ENCODE measurements around the gene PEAK3. TPM values are rescaled to one million over a fixed set of nuclear protein-coding genes. Genes with fewer than 3 reads are reported as not detected.

Gene PEAK3
- total and polyA plus RNA-seq, 10 of the 15 experiments (the other 5 are each of a cell fraction or from before 2014, with no cell fraction given) = 0.03 to 0.10 (median 0.05) TPM; not detected in 7

DNA sequence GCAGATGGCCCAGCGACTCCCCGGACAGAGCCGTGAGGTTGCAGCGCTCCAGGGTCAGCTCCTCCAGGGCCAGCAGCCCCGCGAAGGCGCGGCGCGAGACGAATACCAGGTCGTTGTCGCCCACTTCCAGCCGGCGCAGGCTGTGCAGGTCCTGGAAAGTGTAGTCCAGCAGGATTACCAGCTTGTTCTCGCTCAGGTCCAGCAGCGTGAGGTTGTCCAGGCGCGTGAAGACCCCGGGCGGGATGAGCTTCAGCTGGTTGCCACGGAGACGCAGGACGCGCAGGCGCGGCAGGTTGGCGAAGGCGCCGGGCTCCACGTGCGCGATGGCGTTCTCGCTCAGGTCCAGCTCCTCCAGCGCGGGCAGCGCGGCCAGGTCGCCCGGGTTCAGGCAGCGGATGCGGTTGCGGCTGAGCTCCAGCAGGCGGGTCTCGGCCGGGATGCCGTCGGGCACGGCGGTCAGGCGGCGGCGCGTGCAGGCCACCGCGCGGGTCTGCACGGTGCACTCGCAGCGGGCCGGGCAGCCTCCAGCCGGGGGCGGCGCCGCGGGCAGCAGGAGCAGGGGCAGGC lies 9.3 kb upstream of the PEAK3 start:
- FAIRE-seq (no peak), DNase-seq (ENCODE audit: low read depth, low spot score) (no peak), ATAC-seq (no peak)
- H3K27ac ChIP-seq (ENCODE audit: control insufficient read depth, insufficient read depth) = no peak overlapping the region
- ChIA-PET RAD21 (ENCODE audit: unreplicated experiment) (no interaction called here), POLR2A (interaction anchor here (0.6 kb wide), 1 partner anchor 175 kb away, joined by 3 read pairs; no protein-coding TSS in a partner anchor), SMC1A (ENCODE audit: uncharacterized antibody, unreplicated experiment) (interaction anchor here (0.8 kb wide), 1 partner anchor 89 kb away, joined by 3 read pairs; no protein-coding TSS in a partner anchor), CTCF (no interaction called here)
- peak overlapping the region; percentile 98 for H3K4me2 ChIP-seq (ENCODE audit: control insufficient read depth, insufficient read depth)
- in situ Hi-C loops (cut with MboI) = no loop called here
- no peak overlapping the region for H2AFZ ChIP-seq (ENCODE audit: control insufficient read depth, low read depth, low read length)
- peaks cover 30% of the 10 kb centered on the region for H3K4me1 ChIP-seq (ENCODE audit: control insufficient read depth, insufficient read depth, low read length)
- intact Hi-C loops (cut with micrococcal nuclease; ENCODE audit: unreplicated experiment) = no loop called here
- 72% methylated on average over 59 of the region's 67 CpGs for WGBS (ENCODE audit: insufficient coverage, insufficient replicate concordance, low lambda C conversion rate, missing lambda C conversion rate)
- no peaks in the 10 kb centered on the region; the same call in 1 of the 2 replicates for H3K79me2 ChIP-seq (ENCODE audit: control insufficient read depth, insufficient read depth, low read length)
- H3K9ac ChIP-seq (ENCODE audit: control insufficient read depth, insufficient read depth, low read length) = no peak overlapping the region; the same call in 1 of the 2 replicates
- no peaks in the 10 kb centered on the region; the same call in 1 of the 2 replicates for H4K20me1 ChIP-seq (ENCODE audit: control insufficient read depth, insufficient read depth)
- H3K27me3 ChIP-seq (replicated peaks in 1 of 2; ENCODE audit: control insufficient read depth in 2 of 2, insufficient read depth in 2 of 2, low read length in 1 of 2) = no peaks in the 10 kb centered on the region
- H3K9me3 ChIP-seq (replicated peaks; ENCODE audit: control insufficient read depth, insufficient read depth, low read length) = no peaks in the 10 kb centered on the region
- BruUV-seq (replicated peaks) = no TSS peak
- no peaks in the 10 kb centered on the region for H3K36me3 ChIP-seq (ENCODE audit: control insufficient read depth in 2 of 2, insufficient read depth in 2 of 2, low read length in 1 of 2)
- peak overlapping the region; percentile 65; the same call in 1 of the 2 replicates for H3K4me3 ChIP-seq
- TF ChIP-seq MXI1 (IDR thresholded peaks at IDR 0.05; ENCODE audit: low read depth, low read length) (no peak), TCF12 (IDR thresholded peaks at IDR 0.05; ENCODE audit: low read depth, low read length) (0 out of 2 replicates have a peak, but pooled peaks have one; percentile 0)

DNA sequence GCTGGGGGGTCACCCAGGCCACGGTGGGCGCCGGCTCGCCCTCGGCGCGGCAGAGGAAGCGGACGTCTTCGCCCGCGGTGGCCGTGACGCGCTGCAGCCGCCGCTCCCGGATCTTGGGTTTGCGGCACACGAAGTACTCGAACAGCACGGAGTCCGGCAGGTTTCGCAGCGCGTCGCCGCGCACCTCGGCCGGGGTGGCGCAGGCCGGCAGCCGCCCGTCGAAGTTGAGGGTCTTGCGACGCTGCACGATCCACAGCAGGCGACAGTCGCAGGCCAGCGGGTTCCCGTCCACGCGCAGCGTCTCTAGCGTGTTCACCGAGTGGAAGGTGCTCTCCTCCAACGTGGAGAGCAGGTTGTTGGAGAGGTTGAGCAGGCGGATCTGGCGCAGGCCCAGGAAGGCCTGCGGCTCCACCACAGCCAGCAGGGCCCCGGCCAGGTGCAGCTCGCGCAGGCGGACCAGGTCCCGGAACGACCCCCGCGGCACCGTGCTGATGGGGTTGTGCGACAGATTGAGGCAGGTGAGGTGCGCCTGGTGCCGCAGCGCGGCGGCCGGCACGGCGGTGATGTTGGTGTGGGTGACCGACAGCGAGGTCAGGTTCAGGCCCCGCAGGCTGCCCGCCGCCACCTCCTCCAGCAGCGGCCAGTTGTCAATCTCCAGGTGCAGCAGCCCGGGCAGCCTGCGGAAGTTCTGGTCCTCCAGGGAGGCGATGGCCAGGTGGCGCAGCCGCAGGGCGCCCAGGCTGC lies 8.6 kb upstream of the PEAK3 start:
- H3K79me2 ChIP-seq (ENCODE audit: control insufficient read depth, insufficient read depth, low read length) = no peaks in the 10 kb centered on the region; the same call in 1 of the 2 replicates
- DNase-seq (ENCODE audit: low read depth, low spot score) = no peak
- peak; percentile 15 for TF ChIP-seq RELA (IDR thresholded peaks at IDR 0.05; ENCODE audit: borderline replicate concordance, partially characterized antibody)
- no peak for TF ChIP-seq ZNF274 (IDR thresholded peaks at IDR 0.05; ENCODE audit: insufficient read depth, insufficient read length)
- TF ChIP-seq BACH1 (IDR thresholded peaks at IDR 0.05; ENCODE audit: borderline replicate concordance) = peak; percentile 34; the same call in 1 of the 2 replicates
- TF ChIP-seq HDAC6 (IDR thresholded peaks at IDR 0.05; ENCODE audit: unreplicated experiment) = peak; percentile 95
- no peak for TF ChIP-seq ZNF24 (IDR thresholded peaks at IDR 0.05)
- TF ChIP-seq SMAD5 (IDR thresholded peaks at IDR 0.05; ENCODE audit: low read depth) = no peak
- no peak for TF ChIP-seq CHD4 (IDR thresholded peaks at IDR 0.05)
- TF ChIP-seq TCF12 (IDR thresholded peaks at IDR 0.05; ENCODE audit: low read depth, low read length) = peak; percentile 2; the same call in 1 of the 2 replicates
- TF ChIP-seq, protein P1, sequence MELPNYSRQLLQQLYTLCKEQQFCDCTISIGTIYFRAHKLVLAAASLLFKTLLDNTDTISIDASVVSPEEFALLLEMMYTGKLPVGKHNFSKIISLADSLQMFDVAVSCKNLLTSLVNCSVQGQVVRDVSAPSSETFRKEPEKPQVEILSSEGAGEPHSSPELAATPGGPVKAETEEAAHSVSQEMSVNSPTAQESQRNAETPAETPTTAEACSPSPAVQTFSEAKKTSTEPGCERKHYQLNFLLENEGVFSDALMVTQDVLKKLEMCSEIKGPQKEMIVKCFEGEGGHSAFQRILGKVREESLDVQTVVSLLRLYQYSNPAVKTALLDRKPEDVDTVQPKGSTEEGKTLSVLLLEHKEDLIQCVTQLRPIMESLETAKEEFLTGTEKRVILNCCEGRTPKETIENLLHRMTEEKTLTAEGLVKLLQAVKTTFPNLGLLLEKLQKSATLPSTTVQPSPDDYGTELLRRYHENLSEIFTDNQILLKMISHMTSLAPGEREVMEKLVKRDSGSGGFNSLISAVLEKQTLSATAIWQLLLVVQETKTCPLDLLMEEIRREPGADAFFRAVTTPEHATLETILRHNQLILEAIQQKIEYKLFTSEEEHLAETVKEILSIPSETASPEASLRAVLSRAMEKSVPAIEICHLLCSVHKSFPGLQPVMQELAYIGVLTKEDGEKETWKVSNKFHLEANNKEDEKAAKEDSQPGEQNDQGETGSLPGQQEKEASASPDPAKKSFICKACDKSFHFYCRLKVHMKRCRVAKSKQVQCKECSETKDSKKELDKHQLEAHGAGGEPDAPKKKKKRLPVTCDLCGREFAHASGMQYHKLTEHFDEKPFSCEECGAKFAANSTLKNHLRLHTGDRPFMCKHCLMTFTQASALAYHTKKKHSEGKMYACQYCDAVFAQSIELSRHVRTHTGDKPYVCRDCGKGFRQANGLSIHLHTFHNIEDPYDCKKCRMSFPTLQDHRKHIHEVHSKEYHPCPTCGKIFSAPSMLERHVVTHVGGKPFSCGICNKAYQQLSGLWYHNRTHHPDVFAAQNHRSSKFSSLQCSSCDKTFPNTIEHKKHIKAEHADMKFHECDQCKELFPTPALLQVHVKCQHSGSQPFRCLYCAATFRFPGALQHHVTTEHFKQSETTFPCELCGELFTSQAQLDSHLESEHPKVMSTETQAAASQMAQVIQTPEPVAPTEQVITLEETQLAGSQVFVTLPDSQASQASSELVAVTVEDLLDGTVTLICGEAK (IDR thresholded peaks at IDR 0.05; ENCODE audit: borderline replicate concordance) = no peak
- no peak for TF ChIP-seq CREM (IDR thresholded peaks at IDR 0.05; ENCODE audit: low read depth)
- TF ChIP-seq POLR2A (IDR thresholded peaks at IDR 0.05; ENCODE audit: low read depth, low read length) = peak; percentile 73

More for the DNA sequence above, 8.6 kb upstream of the PEAK3 start:
- Histone ChIP-seq H3K4me1 (ENCODE audit: control insufficient read depth, insufficient read depth, low read length) (peaks cover 30% of the 10 kb centered on the region), H3K9ac (ENCODE audit: control insufficient read depth, insufficient read depth, low read length) (peak overlapping the region; percentile 65; the same call in 1 of the 2 replicates), H4K20me1 (ENCODE audit: control insufficient read depth, insufficient read depth) (no peaks in the 10 kb centered on the region; the same call in 1 of the 2 replicates), H2AFZ (ENCODE audit: control insufficient read depth, low read depth, low read length) (peak overlapping the region; percentile 72), H3K4me3 (peak overlapping the region; percentile 65), H3K27me3 (replicated peaks in 1 of 2; ENCODE audit: control insufficient read depth in 2 of 2, insufficient read depth in 2 of 2, low read length in 1 of 2) (no peaks in the 10 kb centered on the region), H3K4me2 (ENCODE audit: control insufficient read depth, insufficient read depth) (peak overlapping the region; percentile 98), H3K36me3 (ENCODE audit: control insufficient read depth in 2 of 2, insufficient read depth in 2 of 2, low read length in 1 of 2) (no peaks in the 10 kb centered on the region), H3K27ac (ENCODE audit: control insufficient read depth, insufficient read depth) (peak overlapping the region; percentile 48; the same call in 1 of the 2 replicates), H3K9me3 (replicated peaks; ENCODE audit: control insufficient read depth, insufficient read depth, low read length) (no peaks in the 10 kb centered on the region)
- CTCF ChIA-PET = no interaction called here
- WGBS (ENCODE audit: insufficient coverage, insufficient replicate concordance, low lambda C conversion rate, missing lambda C conversion rate) = 2% methylated on average over 81 of the region's 82 CpGs
- POLR2A ChIA-PET = interaction anchor here (0.6 kb wide), 1 partner anchor 176 kb away, joined by 3 read pairs; no protein-coding TSS in a partner anchor
- SMC1A ChIA-PET (ENCODE audit: uncharacterized antibody, unreplicated experiment) = no interaction called here
- RAD21 ChIA-PET (ENCODE audit: unreplicated experiment) = no interaction called here
- FAIRE-seq (no peak), ATAC-seq (peak; percentile 27)
- no TSS peak for BruUV-seq (replicated peaks)
- intact Hi-C loops (cut with micrococcal nuclease; ENCODE audit: unreplicated experiment) (no loop called here), in situ Hi-C loops (cut with MboI) (no loop called here)
